Activated CD8-positive, alpha-beta memory T cell treated with anti-CD3 and anti-CD28 coated beads, Interleukin-2, amount 10 ng/mL, durations not matched to agents 7 days and 5 days (primary cell): ENCODE data around the gene DMD. TPM values are rescaled to one million over a fixed set of nuclear protein-coding genes. Genes with fewer than 3 reads are reported as not detected.

Source experiments
- ATAC-seq: fragments of 150-1000 bp; cut with Tn5 transposase; one replicate; pipeline ENCODE4 v1.10.0; 2021; ENCODE audit warnings: moderate library complexity
- CTCF ChIA-PET: fragments of 350-600 bp; sonication (Branson Sonifier 250); formaldehyde crosslinking; loops from one replicate; lab custom pipeline; 2021; ENCODE audit warnings: antibody characterized with exemption; lab: Charles Lee
- DNase-seq: peaks from one replicate; pipeline ENCODE4 v3.0.0-alpha.2; 2020
- H3K27ac Mint-ChIP-seq: one replicate; pipeline ENCODE4 v1.8.0; 2021; ENCODE audit warnings: mild to moderate bottlenecking, mixed read lengths
- H3K27me3 Mint-ChIP-seq: one replicate; pipeline ENCODE4 v1.8.0; 2021; ENCODE audit warnings: mixed read lengths
- H3K36me3 Mint-ChIP-seq: one replicate; pipeline ENCODE4 v1.8.0; 2021; ENCODE audit warnings: mild to moderate bottlenecking, mixed read lengths
- H3K4me1 Mint-ChIP-seq: one replicate; pipeline ENCODE4 v1.8.0; 2021; ENCODE audit warnings: mixed read lengths
- H3K4me3 Mint-ChIP-seq: one replicate; pipeline ENCODE4 v1.8.0; 2021; ENCODE audit warnings: mild to moderate bottlenecking, moderate library complexity, mixed read lengths
- H3K9me3 Mint-ChIP-seq: one replicate; pipeline ENCODE4 v1.8.0; 2022; ENCODE audit warnings: low read depth, mixed read lengths
- total RNA-seq, 2 experiments: library from RNA; stranded (reverse); gene quantifications; one replicate each; pipeline ENCODE4 v1.2.3, GENCODE V29; 2021

Gene DMD
- total RNA-seq, 2 experiments from 2014 or later: 0.32 to 8.4 TPM

DNA sequence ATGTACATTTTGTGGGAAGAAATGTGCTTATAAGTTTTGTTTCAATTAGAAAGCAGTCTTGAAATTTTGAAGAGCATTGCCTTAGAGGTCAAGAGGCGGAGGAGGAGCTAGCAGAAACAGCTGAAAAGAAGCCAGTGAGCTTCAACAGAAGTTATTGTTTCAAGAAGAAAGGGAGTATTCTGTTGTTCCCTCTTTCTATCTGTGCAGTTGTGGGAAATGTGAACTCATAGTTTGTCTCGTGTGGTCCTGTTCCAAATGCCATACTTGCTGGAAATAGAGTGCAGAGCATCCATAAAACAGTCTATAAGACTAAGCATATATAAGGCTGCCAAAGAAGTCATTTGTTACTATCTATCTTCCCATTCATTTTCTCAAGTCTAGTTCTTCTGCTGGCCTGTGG, 1015.7 kb downstream of the DMD start:
- CTCF ChIA-PET: no interaction called here
- no peak for ATAC-seq
- Mint-ChIP-seq H3K4me1 (no peaks in the 10 kb centered on the region), H3K36me3 (no peaks in the 10 kb centered on the region), H3K27ac (no peak overlapping the region), H3K9me3 (peaks cover 5% of the 10 kb centered on the region), H3K27me3 (no peaks in the 10 kb centered on the region), H3K4me3 (no peak overlapping the region)
- DNase-seq: no peak

DNA sequence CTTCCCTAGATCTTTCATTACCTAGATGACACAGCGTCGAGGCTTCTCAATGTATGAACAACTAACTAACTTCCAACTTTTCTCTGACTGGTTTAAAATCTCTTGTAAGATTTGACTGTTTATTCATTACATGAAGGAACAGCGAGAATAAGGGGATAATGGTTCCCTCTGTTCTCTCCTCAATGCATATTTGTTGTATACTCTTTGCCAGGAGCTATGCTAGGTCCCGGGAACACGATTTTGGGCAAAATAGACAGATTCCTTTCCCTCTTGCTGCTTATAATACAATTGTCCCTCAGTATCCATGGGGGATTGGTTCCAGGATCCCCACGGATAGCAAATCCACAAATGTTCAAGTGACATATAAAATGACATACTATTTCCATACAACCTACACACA, 1020.0 kb downstream of the DMD start:
- Mint-ChIP-seq H3K4me3 (no peak overlapping the region), H3K27me3 (no peaks in the 10 kb centered on the region), H3K36me3 (no peaks in the 10 kb centered on the region), H3K4me1 (no peaks in the 10 kb centered on the region), H3K9me3 (peaks cover 5% of the 10 kb centered on the region), H3K27ac (no peak overlapping the region)
- CTCF ChIA-PET: no interaction called here
- DNase-seq (no peak), ATAC-seq (no peak)

DNA sequence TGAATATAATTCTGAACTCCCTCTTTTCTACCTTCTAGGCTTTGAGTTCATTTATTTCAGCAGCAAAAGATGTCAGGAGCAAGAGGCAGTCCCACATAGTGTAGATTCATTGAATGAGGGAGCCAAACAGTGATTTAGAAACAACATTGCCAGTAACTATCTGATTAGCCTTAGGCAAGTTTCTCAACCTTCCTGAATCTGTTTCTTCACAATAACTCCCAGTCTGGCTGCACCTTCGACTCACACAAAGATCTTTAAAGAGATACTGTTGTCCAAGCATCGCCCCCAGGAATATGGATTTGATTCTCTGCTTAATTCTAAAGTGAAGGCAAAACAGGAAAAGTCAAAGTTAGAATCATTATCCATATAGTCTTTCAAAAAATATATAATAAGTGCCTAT, 1026.2 kb downstream of the DMD start:
- ATAC-seq: no peak
- CTCF ChIA-PET: no interaction called here
- H3K9me3 Mint-ChIP-seq: no peaks in the 10 kb centered on the region
- H3K4me3 Mint-ChIP-seq: no peak overlapping the region
- H3K27ac Mint-ChIP-seq: no peak overlapping the region
- H3K4me1 Mint-ChIP-seq: no peaks in the 10 kb centered on the region
- no peaks in the 10 kb centered on the region for H3K27me3 Mint-ChIP-seq
- no peak for DNase-seq
- no peaks in the 10 kb centered on the region for H3K36me3 Mint-ChIP-seq

DNA sequence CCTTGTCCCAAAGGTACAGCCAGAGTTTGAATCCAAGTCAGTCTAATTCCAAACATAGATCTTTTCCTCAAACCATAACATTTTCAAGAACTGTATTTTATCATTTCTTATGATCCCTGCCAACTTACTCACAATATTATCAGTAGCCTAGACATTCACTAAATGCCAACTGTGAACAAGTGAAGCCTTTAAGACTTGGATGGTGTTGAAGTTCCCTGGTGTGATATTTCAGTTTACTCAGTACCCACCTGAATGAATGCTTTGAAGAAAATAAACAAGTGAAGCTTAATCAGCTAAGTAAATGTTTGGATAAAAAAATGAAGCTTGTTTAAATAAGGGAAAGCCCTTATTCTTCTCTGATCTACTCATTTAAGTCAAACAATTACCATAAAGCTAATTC, 1028.3 kb downstream of the DMD start:
- no peaks in the 10 kb centered on the region for H3K9me3 Mint-ChIP-seq
- H3K4me1 Mint-ChIP-seq: no peaks in the 10 kb centered on the region
- ATAC-seq: no peak
- CTCF ChIA-PET: no interaction called here
- DNase-seq: no peak
- H3K27ac Mint-ChIP-seq: no peak overlapping the region
- no peaks in the 10 kb centered on the region for H3K27me3 Mint-ChIP-seq
- no peak overlapping the region for H3K4me3 Mint-ChIP-seq
- H3K36me3 Mint-ChIP-seq: no peaks in the 10 kb centered on the region

DNA sequence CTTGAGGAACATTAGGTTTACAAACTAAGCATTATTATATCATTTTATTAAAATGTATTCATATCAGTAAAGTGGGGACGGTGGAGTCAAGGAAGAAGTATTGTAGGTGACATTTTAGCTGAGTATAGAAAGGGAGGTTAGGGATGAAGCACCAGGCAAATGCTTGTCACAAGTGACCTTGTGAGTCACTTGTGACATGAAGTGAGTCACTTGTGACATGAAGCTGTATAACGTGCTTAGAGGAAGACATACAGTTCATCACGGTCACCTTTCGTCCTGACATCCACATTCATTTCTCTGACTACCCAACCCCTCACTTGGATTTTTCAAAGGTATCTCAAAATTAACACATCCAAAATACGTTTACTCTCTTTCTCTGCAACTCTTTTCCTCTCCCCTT, 1034.8 kb downstream of the DMD start:
- Mint-ChIP-seq H3K36me3 (no peaks in the 10 kb centered on the region), H3K27me3 (no peaks in the 10 kb centered on the region), H3K27ac (no peak overlapping the region), H3K9me3 (no peaks in the 10 kb centered on the region), H3K4me3 (no peak overlapping the region), H3K4me1 (no peaks in the 10 kb centered on the region)
- CTCF ChIA-PET: no interaction called here
- DNase-seq (no peak), ATAC-seq (no peak)

DNA sequence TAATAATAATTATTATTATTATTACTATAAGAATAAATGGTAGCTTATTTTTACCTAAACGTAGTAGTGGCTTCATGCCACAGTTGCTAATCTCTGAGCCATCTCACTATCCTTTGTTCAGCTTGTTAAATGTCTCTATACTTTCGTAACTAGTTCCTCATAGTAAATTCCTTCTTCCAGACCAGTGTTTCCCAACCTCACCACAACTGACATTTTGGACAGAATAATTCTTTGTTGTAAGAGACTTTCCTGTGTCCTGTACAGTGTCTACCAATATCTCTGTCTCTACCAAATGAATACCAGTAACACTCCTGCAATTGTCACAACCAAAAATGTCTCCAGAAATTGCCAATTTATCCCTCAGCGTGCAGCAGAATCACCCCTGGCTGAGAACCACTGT, 1040.9 kb downstream of the DMD start:
- CTCF ChIA-PET: no interaction called here
- H3K4me1 Mint-ChIP-seq: no peaks in the 10 kb centered on the region

DNA sequence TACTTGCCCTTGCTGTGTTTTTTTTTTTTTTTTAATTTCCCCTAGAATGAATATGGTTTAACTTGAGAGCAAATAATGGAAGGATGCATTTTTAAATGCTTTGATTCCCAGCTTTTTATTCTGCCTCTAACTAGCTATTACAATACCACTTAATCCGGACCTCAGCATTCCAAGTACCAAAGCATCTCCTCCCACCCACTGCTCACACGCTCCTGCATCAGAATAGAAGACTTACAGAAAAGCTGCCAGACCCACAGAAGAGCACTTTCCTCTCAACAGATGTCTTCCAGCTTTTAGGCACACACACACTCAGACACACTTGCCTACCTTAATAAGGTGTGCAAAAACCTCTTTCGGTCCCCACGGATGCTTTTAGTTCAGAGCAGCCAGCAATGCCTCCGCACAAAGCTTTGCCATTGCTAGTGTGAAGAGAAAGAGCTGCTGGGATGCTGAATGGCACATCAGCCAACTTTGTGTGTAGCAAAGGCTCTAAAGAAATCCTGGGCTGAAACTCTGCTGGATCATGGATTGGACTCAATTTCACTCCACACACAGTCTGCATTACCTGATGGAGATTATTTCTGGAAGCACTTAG, 1056.2 kb downstream of the DMD start:
- no peaks in the 10 kb centered on the region for H3K9me3 Mint-ChIP-seq
- CTCF ChIA-PET: no interaction called here
- H3K36me3 Mint-ChIP-seq: no peaks in the 10 kb centered on the region
- no peaks in the 10 kb centered on the region for H3K4me1 Mint-ChIP-seq
- H3K27ac Mint-ChIP-seq: no peak overlapping the region
- ATAC-seq (no peak), DNase-seq (no peak)
- no peaks in the 10 kb centered on the region for H3K27me3 Mint-ChIP-seq
- H3K4me3 Mint-ChIP-seq: no peak overlapping the region

More for the DNA sequence above, 1040.9 kb downstream of the DMD start:
- no peak overlapping the region for H3K4me3 Mint-ChIP-seq
- no peaks in the 10 kb centered on the region for H3K27me3 Mint-ChIP-seq
- no peak for DNase-seq
- H3K36me3 Mint-ChIP-seq: no peaks in the 10 kb centered on the region
- no peak for ATAC-seq
- no peaks in the 10 kb centered on the region for H3K9me3 Mint-ChIP-seq
- no peak overlapping the region for H3K27ac Mint-ChIP-seq

DNA sequence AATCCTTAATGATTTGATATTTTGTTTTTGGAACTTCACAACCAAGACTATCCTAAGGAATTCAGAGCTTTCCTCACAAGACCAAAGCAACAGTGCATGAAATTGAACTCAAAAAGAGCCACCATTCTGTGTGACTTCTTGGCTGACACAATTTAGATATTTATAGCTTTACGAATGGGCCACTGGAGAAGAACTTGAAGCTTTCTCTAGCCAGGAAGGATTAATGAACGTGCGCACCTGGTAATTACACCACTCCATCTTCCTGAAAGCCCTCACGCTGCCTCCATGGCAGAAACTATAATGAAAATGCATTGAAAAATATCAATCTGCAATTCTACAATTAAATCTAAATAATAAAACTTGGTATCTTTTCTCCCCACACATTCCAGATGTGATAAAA, 1057.8 kb downstream of the DMD start:
- Mint-ChIP-seq H3K4me1 (no peaks in the 10 kb centered on the region), H3K4me3 (no peak overlapping the region), H3K27ac (no peak overlapping the region), H3K9me3 (no peaks in the 10 kb centered on the region), H3K27me3 (no peaks in the 10 kb centered on the region), H3K36me3 (no peaks in the 10 kb centered on the region)
- ATAC-seq (no peak), DNase-seq (no peak)
- CTCF ChIA-PET: no interaction called here

DNA sequence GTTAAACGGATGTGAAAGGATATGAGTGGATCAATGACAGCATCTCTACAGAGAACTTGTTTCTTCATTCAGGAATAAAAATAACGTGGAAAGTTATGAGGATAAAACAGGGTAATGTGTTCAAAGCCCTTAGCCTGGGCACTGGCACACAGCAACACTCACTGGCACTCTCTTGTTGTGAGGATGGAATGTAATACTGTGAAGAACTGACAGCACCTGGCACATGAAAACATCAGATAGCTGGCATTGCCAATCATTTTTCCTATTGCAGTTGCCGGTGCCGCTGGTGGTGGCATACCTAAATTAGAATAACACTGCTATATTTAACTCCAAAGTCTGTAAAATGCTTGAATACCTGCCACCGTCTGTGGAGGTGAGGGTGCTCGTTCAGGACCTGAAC, 1061.2 kb downstream of the DMD start:
- CTCF ChIA-PET: no interaction called here
- no peaks in the 10 kb centered on the region for H3K9me3 Mint-ChIP-seq
- H3K27ac Mint-ChIP-seq: no peak overlapping the region
- no peaks in the 10 kb centered on the region for H3K27me3 Mint-ChIP-seq
- no peak overlapping the region for H3K4me3 Mint-ChIP-seq
- no peak for ATAC-seq
- H3K36me3 Mint-ChIP-seq: no peaks in the 10 kb centered on the region
- no peak for DNase-seq
- no peaks in the 10 kb centered on the region for H3K4me1 Mint-ChIP-seq

DNA sequence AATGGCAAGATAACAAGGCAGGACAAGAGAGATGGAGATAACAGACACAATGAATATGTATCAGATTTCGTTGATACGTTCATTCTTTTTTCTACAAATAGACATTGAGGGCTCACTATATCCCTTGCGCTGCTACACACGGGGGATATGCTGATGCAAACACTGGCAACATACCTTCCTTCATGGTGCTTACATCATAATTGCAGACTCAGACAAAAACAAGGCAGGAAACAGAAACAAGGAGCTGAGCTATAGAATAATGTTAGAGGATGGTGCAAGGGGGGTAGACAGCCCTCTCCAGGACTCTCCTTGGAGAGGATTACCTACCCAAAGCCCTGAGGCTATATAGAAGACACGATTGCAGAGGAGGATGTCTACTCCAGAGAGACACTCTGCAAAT, 1069.5 kb downstream of the DMD start:
- no peak for DNase-seq
- CTCF ChIA-PET: no interaction called here
- Mint-ChIP-seq H3K27ac (no peak overlapping the region), H3K36me3 (no peaks in the 10 kb centered on the region), H3K9me3 (peaks cover 2% of the 10 kb centered on the region), H3K27me3 (no peaks in the 10 kb centered on the region), H3K4me3 (no peak overlapping the region), H3K4me1 (no peaks in the 10 kb centered on the region)
- ATAC-seq: no peak

DNA sequence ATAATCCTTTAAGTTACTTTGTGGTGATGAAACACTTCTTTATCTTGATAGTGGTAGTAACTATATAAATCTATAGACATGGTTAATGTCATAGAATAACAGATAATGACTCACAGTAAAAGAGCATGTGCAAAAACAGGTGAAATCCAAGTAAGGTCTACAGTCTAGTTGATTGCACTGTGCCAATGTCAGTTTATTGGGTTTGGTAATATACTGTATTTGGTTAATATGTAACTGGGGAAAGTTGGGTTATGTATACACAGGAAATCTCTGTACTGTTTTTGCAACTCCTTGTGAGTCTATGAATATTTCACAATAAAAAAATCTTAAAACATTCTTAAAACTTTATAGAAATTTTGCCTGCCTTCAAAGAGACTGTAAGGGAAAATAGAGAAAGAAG, 1071.9 kb downstream of the DMD start:
- Mint-ChIP-seq H3K4me1 (no peaks in the 10 kb centered on the region), H3K9me3 (peaks cover 2% of the 10 kb centered on the region), H3K27ac (no peak overlapping the region), H3K27me3 (no peaks in the 10 kb centered on the region), H3K4me3 (no peak overlapping the region), H3K36me3 (no peaks in the 10 kb centered on the region)
- CTCF ChIA-PET: no interaction called here
- DNase-seq (no peak), ATAC-seq (no peak)

DNA sequence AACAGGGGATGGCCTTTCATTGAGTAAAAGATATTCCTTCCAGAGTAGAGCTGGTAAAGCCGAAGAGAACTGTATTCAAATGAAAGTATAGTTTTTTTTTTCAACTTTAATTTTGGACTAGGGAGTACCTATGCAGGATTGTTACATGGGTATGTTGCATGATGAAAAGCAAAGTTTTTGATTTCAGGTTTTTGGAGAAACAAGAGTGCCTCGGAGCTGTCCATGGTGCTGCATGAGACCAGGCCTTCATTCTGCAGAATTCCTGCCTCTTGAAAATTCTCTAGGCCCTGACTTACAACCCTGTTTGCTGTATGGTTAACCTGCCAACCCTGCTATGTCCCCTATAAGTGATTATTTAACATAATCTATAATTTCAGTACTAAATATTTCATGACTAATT, 1073.8 kb downstream of the DMD start:
- DNase-seq: no peak
- Mint-ChIP-seq H3K9me3 (peaks cover 2% of the 10 kb centered on the region), H3K4me3 (no peak overlapping the region), H3K4me1 (no peaks in the 10 kb centered on the region), H3K27me3 (no peaks in the 10 kb centered on the region), H3K36me3 (no peaks in the 10 kb centered on the region), H3K27ac (no peak overlapping the region)
- no peak for ATAC-seq
- CTCF ChIA-PET: no interaction called here

DNA sequence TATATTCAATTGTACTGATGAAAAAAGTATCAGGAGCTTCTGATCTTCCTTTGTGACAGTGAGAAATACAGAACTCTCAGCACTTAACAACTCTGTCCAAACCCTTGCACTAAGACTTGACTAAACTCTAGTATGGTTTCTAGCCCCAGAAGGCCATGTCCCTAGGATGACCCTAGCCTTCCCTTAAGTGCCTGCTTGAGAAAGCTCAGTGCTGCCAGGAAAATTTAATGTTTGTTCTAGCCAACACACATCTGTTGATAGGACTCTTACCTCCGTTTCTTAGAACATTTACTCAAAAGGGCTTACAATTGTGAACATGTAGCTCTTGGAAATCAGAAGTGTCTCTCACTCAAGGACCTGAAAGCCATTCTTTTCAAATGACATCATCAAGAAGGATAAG, 1084.4 kb downstream of the DMD start:
- CTCF ChIA-PET: no interaction called here
- Mint-ChIP-seq H3K4me1 (no peaks in the 10 kb centered on the region), H3K36me3 (no peaks in the 10 kb centered on the region), H3K27me3 (no peaks in the 10 kb centered on the region), H3K4me3 (no peak overlapping the region), H3K9me3 (no peaks in the 10 kb centered on the region), H3K27ac (no peak overlapping the region)
- ATAC-seq: no peak
- no peak for DNase-seq

DNA sequence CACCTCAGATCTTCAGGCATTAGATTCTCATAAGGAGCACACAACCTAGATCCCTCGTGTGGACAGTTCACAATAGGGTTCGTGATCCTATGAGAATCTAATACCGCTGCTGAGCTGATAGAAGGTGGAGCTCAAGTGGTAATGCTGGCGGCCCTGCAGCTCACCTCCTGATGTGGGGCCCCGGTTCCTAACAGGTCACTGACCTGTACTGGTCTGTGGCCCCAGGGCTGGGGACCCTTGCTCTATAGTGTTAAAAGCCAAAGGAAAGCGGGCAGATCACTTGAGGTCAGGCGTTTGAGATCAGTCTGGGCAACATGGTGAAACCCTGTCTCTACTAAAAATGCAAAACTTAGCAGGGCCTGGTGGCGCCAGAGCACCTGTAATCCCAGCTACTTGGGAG, 1092.5 kb downstream of the DMD start:
- Mint-ChIP-seq H3K9me3 (peaks cover 2% of the 10 kb centered on the region), H3K36me3 (no peaks in the 10 kb centered on the region), H3K27ac (no peak overlapping the region), H3K4me3 (no peak overlapping the region), H3K27me3 (no peaks in the 10 kb centered on the region), H3K4me1 (no peaks in the 10 kb centered on the region)
- DNase-seq: no peak
- CTCF ChIA-PET: no interaction called here
- no peak for ATAC-seq

DNA sequence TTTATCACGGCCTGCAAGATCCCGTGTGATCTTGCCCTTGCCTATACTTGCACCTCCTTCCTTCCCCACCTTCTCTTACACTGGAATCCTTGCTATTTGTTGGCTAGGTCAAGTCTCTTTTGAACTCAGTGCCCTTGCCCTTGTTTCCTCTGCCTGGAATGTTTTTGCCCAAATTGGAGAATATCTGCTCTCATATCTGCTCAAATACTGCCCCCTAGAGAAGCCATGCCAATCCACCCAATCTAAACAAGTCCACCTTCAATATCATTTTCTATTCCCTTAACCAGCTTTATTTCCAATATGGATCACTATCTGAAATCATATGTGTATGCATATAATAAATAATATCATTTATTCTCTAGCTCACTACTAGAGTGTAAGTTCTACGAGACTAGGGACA, 1095.3 kb downstream of the DMD start:
- H3K4me1 Mint-ChIP-seq: no peaks in the 10 kb centered on the region
- DNase-seq (no peak), ATAC-seq (no peak)
- CTCF ChIA-PET: no interaction called here
- peaks cover 2% of the 10 kb centered on the region for H3K9me3 Mint-ChIP-seq
- H3K4me3 Mint-ChIP-seq: no peak overlapping the region
- no peaks in the 10 kb centered on the region for H3K36me3 Mint-ChIP-seq
- H3K27me3 Mint-ChIP-seq: no peaks in the 10 kb centered on the region
- H3K27ac Mint-ChIP-seq: no peak overlapping the region
